NT2/D1 (cell line): ENCODE results near the gene STK32B.

Source experiments
- DNase-seq: peaks from one replicate; pipeline ENCODE4 v3.0.0-alpha.2; 2011; ENCODE audit warnings: low read depth, low spot score
- H3K27me3 ChIP-seq: 2 replicates; pipeline ENCODE4 v1.6.0; 2011; ENCODE audit warnings: mild to moderate bottlenecking; ENCODE audit not compliant: insufficient read length, insufficient read depth
- H3K36me3 ChIP-seq: 2 replicates; pipeline ENCODE4 v1.6.1; 2011; ENCODE audit warnings: mild to moderate bottlenecking, low read length, mixed read lengths; ENCODE audit not compliant: insufficient read depth, insufficient read length
- H3K4me1 ChIP-seq: 2 replicates; pipeline ENCODE4 v1.5.1; 2011; ENCODE audit not compliant: insufficient read depth, insufficient read length
- H3K4me3 ChIP-seq: 2 replicates; pipeline ENCODE4 v1.5.1; 2011; ENCODE audit warnings: low read depth; ENCODE audit not compliant: insufficient read length
- H3K9ac ChIP-seq: 2 replicates; pipeline ENCODE4 v1.6.0; 2011; ENCODE audit warnings: low read depth; ENCODE audit not compliant: insufficient read length
- H3K9me3 ChIP-seq: 2 replicates; pipeline ENCODE4 v1.5.1; 2011; ENCODE audit warnings: mild to moderate bottlenecking, low read length; ENCODE audit not compliant: insufficient read depth
- SUZ12 ChIP-seq: IDR thresholded peaks from 2 replicates; pipeline ENCODE4 v1.6.1; 2011; ENCODE audit not compliant: insufficient read length, insufficient read depth; ENCODE audit errors: extremely low read depth
- YY1 ChIP-seq: IDR thresholded peaks from 2 replicates; pipeline ENCODE4 v1.6.1; 2011; ENCODE audit not compliant: insufficient read length, insufficient read depth
- ZNF274 ChIP-seq: IDR thresholded peaks from 2 replicates; pipeline ENCODE4 v1.6.1; 2011; ENCODE audit warnings: mild to moderate bottlenecking, low read depth, low read length

The STK32B gene

DNA sequence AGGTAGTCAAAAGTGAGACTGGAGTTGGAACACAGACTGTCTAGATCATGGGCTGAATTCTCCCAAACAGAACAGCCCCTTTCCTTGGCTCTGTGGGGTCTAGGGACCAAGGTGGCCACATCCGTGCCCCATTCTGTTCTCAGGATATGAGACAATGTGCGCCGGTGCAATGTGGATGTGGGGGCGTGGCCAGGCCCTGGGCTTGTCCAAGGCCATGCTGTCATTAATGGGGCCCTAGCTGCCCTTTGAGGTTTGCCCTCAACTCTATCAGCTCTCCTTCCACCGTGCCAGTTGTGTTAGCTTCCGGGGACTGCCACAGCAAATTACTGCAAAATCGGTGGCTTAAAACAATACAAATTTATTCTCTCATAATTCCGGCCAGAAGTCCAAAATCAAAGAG lies 344.5 kb downstream of the STK32B start:
- TF ChIP-seq YY1 (no peak), SUZ12 (no peak), ZNF274 (no peak)
- H3K36me3 ChIP-seq: no peaks in the 10 kb centered on the region
- H3K4me1 ChIP-seq: peaks cover 3% of the 10 kb centered on the region
- peaks cover 9% of the 10 kb centered on the region; the same call in 1 of the 2 replicates for H3K9me3 ChIP-seq
- no peak overlapping the region for H3K9ac ChIP-seq
- no peak for DNase-seq
- no peak overlapping the region for H3K4me3 ChIP-seq
- H3K27me3 ChIP-seq: no peaks in the 10 kb centered on the region

DNA sequence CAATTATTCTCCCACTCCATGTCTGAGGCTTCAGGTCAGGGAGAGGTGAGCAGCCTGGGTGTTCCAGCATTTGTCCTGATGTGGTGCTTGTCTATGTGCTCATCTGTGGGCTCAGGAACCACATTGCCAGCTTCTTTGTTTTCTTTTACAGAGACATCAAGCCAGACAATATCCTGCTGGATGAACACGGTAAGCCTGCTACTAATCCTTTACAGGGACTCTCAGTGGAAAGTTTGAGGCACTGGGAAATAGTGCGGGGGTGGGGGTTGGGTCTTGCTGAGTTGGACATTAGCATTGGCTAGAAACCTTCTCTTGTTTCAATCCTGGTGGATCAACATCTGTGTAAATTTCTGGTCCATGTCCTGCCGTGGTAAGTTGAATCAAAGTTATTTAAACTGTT lies 346.8 kb downstream of the STK32B start:
- Histone ChIP-seq H3K9me3 (peaks cover 8% of the 10 kb centered on the region; the same call in 1 of the 2 replicates), H3K4me3 (no peak overlapping the region), H3K36me3 (no peaks in the 10 kb centered on the region), H3K9ac (no peak overlapping the region), H3K4me1 (peaks cover 3% of the 10 kb centered on the region), H3K27me3 (no peaks in the 10 kb centered on the region)
- TF ChIP-seq SUZ12: no peak
- TF ChIP-seq ZNF274: no peak
- TF ChIP-seq YY1: no peak
- DNase-seq: no peak

DNA sequence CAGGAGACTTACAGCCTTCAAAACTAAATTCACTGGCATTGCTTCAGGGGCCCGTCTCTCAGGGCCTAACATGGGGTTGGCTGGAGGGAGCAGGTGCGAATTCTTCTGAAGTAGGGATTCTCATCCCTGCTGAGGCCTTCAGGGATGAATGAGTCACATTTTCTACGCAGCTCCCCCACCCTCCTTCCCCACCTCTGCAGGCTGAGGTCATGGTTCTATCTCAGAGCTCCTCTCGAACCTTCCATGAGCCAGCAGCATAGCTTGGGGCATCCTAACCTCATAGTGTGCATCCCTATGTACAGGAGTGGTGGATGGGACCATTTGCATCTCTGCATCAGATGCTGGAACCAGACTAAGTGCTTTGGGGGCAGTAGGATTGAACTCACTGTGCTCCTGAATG lies 347.8 kb downstream of the STK32B start:
- H3K4me3 ChIP-seq: no peak overlapping the region

DNA sequence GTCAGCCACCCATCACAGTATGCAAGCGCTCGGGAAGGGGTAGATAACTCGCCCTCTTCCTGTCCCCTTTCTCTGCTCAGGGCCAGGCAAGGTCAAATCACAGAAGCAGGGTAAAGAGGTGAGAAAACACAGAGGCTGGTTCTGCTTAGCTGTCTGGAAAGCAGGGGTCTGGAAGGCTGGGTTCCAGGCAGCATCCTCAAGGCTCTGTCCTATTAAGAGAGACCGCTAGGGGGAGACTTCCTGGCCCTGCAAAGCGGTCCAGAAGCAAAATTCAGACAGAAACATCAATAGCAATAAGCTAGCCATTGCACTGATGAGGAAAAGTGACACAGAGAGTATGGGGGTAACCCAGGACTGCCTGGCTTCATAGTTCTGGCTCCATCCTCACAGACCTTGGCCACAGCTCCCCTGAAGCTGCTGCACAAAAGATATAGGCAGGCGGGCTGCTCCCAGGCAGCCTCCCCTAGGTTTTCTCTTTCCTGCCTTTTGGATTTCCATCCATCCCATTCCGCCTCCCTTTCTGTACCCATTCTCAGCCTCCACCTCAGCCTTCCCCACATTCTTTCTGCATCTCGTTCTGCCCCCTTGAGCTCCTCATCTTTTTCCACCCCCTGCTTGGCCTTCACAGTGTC lies 348.6 kb downstream of the STK32B start:
- Histone ChIP-seq H3K9me3 (peaks cover 5% of the 10 kb centered on the region; the same call in 1 of the 2 replicates), H3K36me3 (no peaks in the 10 kb centered on the region), H3K4me1 (peaks cover 3% of the 10 kb centered on the region), H3K9ac (no peak overlapping the region), H3K4me3 (no peak overlapping the region), H3K27me3 (no peaks in the 10 kb centered on the region)
- DNase-seq: peak; percentile 36
- no peak for TF ChIP-seq YY1
- no peak for TF ChIP-seq SUZ12
- no peak for TF ChIP-seq ZNF274

More for the DNA sequence above, 347.8 kb downstream of the STK32B start:
- H3K9ac ChIP-seq: no peak overlapping the region
- TF ChIP-seq YY1: no peak
- peaks cover 5% of the 10 kb centered on the region; the same call in 1 of the 2 replicates for H3K9me3 ChIP-seq
- DNase-seq: no peak
- H3K27me3 ChIP-seq: no peaks in the 10 kb centered on the region
- peaks cover 3% of the 10 kb centered on the region for H3K4me1 ChIP-seq
- H3K36me3 ChIP-seq: no peaks in the 10 kb centered on the region

DNA sequence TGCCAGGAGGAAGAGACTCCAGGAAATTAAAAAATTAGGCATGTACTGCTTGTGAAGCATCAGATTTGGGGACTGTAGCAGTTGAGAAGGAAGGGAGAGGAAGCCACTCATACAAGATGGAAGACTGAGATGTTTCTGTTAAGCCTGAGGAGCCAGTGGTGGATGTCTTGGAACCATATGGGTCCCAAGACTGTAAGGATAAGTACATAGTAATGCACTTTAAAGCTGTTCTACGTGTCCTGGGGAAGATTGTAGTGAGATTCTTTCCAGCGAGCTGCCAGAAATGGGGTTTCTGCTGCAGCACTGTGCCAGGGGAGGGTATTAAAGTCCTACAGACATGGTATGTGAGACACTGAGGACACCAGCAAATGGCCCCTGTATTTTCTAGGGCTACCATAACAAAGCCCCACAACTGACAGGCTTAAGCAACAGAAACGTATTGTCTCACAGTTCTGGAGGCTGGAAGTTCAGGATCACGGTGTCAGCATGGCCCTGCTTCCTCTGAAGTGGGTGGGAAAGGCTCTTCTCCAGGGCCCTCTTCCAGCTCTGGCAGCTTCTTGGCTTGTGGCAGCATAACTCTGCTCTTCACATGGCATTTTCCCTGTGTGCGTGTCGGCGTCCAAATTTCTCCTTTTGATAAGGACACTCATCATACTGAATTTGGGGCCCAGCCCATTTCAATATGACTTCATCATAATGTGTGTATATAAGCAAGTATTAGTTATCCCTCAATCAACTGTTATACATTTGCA lies 352.6 kb downstream of the STK32B start:
- DNase-seq: no peak
- H3K9me3 ChIP-seq: peaks cover 38% of the 10 kb centered on the region; the same call in 1 of the 2 replicates
- no peak overlapping the region for H3K9ac ChIP-seq
- no peak overlapping the region for H3K4me3 ChIP-seq
- no peaks in the 10 kb centered on the region for H3K36me3 ChIP-seq
- no peak for TF ChIP-seq SUZ12
- no peak for TF ChIP-seq ZNF274
- TF ChIP-seq YY1: no peak
- no peaks in the 10 kb centered on the region for H3K27me3 ChIP-seq
- H3K4me1 ChIP-seq: no peaks in the 10 kb centered on the region

DNA sequence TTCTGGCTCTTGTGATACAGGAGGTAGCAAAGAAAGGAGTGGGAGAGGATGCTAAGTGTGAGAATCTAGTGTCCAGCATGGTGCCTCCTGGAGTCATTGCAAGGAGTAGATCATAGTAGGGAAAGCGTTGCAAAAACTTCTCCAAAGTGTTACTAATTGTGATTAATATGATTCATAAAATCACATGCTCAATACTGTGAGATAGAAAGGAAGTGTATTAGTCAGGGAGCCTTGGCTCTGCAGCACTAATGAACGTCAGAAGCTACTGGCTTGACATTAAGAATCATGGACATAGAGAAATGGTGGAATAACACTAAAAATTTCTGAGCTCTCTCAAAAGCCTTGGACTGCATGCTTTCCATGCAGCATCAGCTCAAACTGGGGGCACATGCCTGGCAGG lies 358.0 kb downstream of the STK32B start:
- Histone ChIP-seq H3K9ac (no peak overlapping the region), H3K36me3 (no peaks in the 10 kb centered on the region), H3K4me3 (no peak overlapping the region), H3K4me1 (no peaks in the 10 kb centered on the region), H3K9me3 (peaks cover 33% of the 10 kb centered on the region; the same call in 1 of the 2 replicates), H3K27me3 (no peaks in the 10 kb centered on the region)
- no peak for TF ChIP-seq SUZ12
- no peak for TF ChIP-seq YY1
- DNase-seq: no peak

DNA sequence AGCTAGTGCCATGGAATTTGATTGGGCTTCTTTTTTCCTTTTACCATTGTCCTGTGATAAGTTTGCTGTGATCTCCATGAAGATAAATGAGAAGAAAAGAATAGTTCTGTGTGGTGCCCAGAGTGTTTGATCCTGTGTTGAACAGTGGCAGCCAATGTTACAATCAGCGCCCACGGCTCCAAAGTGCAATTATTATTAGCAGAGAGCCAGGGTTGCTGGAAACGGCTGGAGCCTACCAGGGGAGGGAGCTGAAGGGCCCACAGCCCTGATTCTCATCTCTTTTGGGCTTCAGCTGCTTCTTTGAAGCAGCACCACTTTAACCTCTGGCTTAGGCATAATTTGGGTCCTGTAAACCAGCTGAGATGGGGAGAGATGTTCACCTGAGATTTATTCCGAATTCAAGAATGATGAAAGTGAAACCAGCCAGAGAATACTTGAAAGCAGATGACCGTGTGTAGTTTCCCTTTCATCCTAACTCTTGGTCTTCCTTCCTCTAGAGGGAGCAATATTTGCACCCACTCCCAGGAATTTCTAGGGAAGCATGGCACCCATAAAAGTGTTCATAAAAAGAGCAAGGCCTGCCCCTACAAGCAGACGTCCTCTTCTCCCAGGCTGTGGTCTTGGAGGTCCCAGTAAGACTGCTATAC lies 358.8 kb downstream of the STK32B start:
- Histone ChIP-seq H3K27me3 (no peaks in the 10 kb centered on the region), H3K36me3 (no peaks in the 10 kb centered on the region), H3K4me3 (no peak overlapping the region), H3K9me3 (peaks cover 31% of the 10 kb centered on the region; the same call in 1 of the 2 replicates), H3K4me1 (no peaks in the 10 kb centered on the region), H3K9ac (no peak overlapping the region)
- TF ChIP-seq SUZ12 (no peak), YY1 (no peak), ZNF274 (no peak)
- no peak for DNase-seq
